ENCODE results near the gene ZNF662.

Gene ZNF662

GRCh38 chr3:42891042-42891441 is 14.9 kb upstream of the ZNF662 start:
- no peak for DNase-seq

DNA sequence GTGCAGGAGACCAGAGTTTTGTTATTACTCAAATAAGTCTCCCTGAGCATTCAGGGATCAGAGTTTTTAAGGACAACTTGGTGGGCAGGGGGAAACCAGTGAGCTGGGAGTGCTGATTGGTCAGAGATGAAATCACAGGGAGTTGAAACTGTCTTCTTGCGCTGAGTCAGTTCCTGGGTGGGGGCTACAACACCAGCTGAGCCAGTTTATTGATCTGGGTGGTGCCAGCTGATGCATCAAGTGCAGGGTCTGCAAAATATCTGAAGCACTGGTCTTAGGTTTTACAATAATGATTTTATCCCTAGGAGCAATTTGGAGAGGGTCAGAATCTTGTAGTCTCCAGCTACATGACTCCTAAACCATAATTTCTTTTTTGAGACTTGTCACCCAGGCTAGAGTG is 13.8 kb upstream of the ZNF662 start:
- DNase-seq: no peak

GRCh38 chr3:42892807-42893206 is 13.1 kb upstream of the ZNF662 start:
- no peak for DNase-seq

GRCh38 chr3:42894698-42895579 is 11.0 kb upstream of the ZNF662 start:
- no peak for DNase-seq

DNA sequence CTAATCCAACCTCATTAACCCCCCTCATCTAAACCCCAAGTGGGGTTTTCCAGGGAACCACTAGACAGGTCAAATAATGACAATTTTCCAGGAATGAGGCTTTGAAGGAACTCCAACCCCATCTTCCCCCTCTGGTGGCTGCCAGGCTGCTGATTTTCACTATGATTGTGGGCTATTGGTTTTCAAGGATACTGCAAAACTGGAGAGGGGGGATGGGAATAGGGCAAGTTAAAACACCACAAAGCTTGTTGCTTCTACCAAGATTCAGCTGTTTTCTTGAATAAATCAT is 10.4 kb upstream of the ZNF662 start:
- no peak for DNase-seq

- no peak for DNase-seq
Observed at GRCh38 chr3:42898896-42899675, 6.9 kb upstream of the ZNF662 start.

DNA sequence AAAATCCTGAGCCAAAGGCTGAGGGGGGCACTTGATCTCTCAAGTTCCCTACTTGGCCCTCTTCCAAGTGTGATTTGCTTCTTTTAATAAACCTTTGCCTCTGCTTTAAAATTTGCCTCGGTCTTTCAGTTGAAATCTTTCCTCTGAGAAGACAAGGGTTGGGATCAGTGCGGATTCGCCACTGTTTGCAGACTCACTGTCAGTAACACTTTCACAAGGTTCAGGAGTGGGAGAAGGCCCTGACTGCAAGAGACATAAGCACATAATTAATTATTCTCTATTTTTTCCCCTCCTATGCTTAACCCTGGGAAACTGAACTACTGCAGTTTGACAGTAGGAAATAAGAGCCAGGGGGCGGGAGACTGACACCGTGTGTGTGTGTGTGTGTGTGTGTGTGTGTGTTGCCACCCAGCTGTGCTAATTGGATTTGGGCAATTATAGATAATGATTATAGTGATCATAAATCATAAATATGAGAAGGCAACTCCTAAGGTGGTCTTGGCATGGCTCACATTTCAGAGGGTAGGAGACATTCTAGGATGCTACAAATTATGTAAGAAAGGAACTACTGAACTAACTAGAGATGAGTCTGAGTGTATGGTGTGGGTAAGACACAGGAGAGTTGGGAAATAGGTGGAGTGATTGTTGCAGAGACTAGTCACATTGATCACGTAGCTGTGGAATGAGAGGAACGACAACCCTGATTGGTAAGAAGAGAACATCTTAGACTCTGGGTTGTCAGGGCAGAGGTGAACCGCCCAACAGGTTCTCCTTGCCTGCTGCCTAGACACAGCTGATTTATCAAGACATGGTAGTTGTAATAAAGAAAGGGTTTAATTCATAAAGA is 5.5 kb upstream of the ZNF662 start:
- no peak for DNase-seq

GRCh38 chr3:42901073-42901415 is 4.9 kb upstream of the ZNF662 start:
- no peak for DNase-seq

GRCh38 chr3:42902257-42902656 is 3.7 kb upstream of the ZNF662 start:
- no peak for DNase-seq

DNA sequence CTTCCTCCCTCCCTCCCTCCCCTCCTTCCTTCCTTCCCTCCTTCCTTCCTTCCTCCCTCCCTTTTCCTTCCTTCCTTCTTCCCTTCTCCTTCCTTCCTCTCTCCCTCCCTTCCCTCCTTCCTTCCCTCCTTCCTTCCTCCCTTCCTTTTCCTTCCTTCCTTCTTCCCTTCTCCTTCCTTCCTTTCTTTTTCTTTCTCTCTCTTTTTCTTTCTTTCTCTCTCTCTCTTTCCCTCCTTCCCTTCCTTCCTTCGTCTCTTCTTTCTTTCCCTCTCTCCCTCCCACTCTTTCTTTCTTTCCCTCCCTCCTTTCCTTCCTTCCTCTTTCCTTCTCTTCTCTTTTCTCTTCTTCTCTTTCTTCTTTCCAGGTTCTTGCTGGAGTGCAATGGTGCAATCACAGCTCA is 1.9 kb upstream of the ZNF662 start:
- no peak for DNase-seq

DNA sequence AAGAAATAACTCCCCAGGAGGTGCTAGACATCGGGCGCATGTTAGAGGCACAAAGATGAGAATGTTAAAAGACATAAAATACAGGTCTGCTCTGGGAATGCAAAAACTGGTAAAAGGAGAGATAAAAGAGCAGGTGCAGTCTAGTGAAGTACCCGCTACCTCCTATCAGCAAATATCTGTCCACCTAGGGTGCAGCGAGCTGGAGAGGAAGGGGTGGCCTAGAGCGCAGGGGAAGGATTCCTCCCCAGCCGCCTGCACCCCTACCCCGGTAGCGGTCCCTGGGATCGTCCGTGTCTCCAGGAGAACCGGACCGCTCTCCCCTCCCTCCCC is 237 bp upstream of the ZNF662 start:
- no peak for DNase-seq

GRCh38 chr3:42906848-42907183 is 874 bp downstream of the ZNF662 start:
- DNase-seq: no peak

GRCh38 chr3:42908675-42909074 is 2.7 kb downstream of the ZNF662 start:
- no peak for DNase-seq

- no peak for DNase-seq
Observed at GRCh38 chr3:42911551-42911950, 5.6 kb downstream of the ZNF662 start.

DNA sequence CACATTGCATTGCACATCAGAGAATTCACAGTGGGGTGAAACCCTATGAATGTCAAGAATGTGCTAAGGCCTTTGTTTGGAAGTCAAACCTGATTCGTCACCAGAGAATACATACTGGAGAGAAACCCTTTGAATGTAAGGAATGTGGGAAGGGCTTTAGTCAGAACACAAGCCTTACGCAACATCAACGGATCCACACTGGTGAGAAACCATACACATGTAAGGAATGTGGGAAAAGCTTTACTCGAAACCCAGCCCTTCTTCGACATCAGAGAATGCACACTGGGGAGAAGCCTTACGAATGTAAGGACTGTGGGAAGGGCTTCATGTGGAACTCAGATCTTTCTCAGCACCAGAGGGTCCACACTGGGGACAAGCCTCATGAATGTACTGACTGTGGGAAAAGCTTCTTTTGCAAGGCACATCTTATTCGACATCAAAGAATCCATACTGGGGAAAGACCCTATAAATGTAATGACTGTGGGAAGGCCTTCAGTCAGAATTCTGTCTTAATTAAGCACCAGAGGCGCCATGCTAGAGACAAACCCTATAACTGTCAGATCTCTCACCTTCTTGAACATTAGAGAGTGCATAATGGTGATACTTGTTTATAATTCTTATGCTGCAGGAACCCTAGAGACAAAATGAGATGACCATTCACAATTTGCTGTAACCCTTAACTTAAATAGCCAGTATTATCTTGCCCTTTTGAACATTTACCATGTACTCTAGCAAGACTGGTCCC is 9.0 kb downstream of the ZNF662 start:
- DNase-seq: no peak

DNA sequence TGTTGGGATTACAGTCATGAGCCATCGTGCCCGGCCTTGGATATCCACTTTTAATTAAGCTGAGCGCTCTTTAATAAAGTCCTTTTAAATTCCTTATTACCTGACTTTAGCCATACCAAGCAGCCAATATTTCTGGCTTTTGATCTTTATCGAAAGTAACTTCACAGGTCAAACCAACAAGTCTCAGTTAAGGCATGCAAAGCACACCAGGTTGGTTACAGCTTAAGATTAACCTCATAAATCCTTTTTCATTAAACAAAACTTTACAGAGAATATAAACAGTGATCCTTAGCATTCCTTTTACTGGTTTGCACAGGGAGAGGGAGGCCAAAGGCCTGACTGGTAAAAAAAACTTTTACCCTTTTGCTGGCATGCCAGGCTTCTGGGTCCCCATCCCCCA is 17.7 kb downstream of the ZNF662 start:
- DNase-seq: no peak

- DNase-seq: no peak
Observed at GRCh38 chr3:42926310-42926709, 20.4 kb downstream of the ZNF662 start.

DNA sequence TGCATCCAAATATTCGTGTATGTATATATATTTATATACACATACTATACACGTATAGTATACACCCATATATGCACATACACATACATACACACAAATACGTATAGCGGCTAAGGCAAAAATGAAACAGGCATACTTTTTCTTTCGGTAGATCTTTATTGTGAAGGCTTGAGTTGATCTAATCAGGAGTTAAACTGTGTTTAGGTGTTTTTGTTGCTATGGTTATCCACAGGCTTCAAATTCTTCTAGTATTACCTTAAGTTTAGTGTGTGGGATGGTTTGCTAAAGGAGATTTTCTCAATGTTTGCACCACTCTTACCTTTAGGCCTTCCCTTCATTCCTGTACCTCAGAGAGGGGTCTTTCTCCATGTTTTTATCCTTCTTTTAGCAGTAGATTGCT is 28.2 kb downstream of the ZNF662 start:
- no peak for DNase-seq

- no peak for DNase-seq
Observed at GRCh38 chr3:42934910-42935309, 29.0 kb downstream of the ZNF662 start.

GRCh38 chr3:42935472-42935871 is 29.5 kb downstream of the ZNF662 start:
- DNase-seq: no peak

GRCh38 chr3:42936157-42936981 is 30.4 kb downstream of the ZNF662 start:
- no peak for DNase-seq

DNA sequence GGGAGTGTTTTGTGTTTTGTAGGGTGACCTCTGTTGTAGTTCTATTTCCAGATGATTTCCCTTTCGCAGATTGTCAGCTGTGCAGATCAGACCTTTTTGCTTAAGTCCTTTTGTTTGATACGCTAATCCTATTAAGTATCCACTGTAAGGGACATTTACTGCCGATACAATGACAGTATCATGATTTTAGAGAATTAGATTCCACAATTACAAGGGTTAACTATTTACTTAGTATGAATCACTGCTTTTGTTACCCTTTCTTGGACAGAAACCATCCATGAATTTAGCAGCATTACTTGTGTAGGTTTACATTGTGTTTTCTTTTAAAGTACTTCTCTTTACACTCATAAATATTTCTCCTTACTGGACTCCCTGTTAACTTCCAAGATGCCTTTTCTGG is 31.4 kb downstream of the ZNF662 start:
- no peak for DNase-seq
